Panc1 (cell line): Measurements from ENCODE around the gene CORO1C. TPM values are rescaled to one million over a fixed set of nuclear protein-coding genes. Genes with fewer than 3 reads are reported as not detected.

Source experiments
- ATAC-seq: fragments of 200-7000 bp; cut with Tn5 transposase; 2 replicates; pipeline ENCODE4 v1.9.1; 2020; ENCODE audit warnings: mild to moderate bottlenecking, moderate library complexity
- BruUV-seq: library from RNA; stranded (reverse); fragments of 400-500 nt; replicated peaks from 2 replicates; lab custom pipeline; 2021; lab: Mats Ljungman, UMichigan
- CTCF ChIA-PET: fragments of 300-600 bp; sonication (Branson Sonifier 250); formaldehyde crosslinking; loops from one replicate; lab custom pipeline; 2022; ENCODE audit warnings: antibody characterized with exemption; lab: Charles Lee
- POLR2A ChIA-PET: fragments of 300-600 bp; sonication (Branson Sonifier 250); formaldehyde crosslinking; loops from one replicate; lab custom pipeline; 2022; ENCODE audit warnings: antibody characterized with exemption; lab: Charles Lee
- DNase-seq: peaks from one replicate; pipeline ENCODE4 v3.0.0-alpha.2; 2010; ENCODE audit warnings: low read depth, low spot score
- H3K27ac ChIP-seq: 2 replicates; pipeline ENCODE4 v1.5.1; 2011; ENCODE audit warnings: mild to moderate bottlenecking, low read length, inconsistent platforms
- H3K27me3 ChIP-seq: fragments of 200-500 bp; sonication (Bioruptor generic); 2 replicates; pipeline ENCODE4 v1.6.0; 2014; ENCODE audit warnings: low read length, inconsistent platforms; ENCODE audit not compliant: control insufficient read depth, insufficient read depth
- H3K36me3 ChIP-seq: fragments of 200-500 bp; sonication (Bioruptor generic); 2 replicates; pipeline ENCODE4 v1.5.1; 2014; ENCODE audit warnings: inconsistent platforms, mild to moderate bottlenecking, low read length, moderate library complexity; ENCODE audit not compliant: control insufficient read depth, insufficient read depth
- H3K4me1 ChIP-seq: 2 replicates; pipeline ENCODE4 v1.5.1; 2011; ENCODE audit warnings: inconsistent platforms, mild to moderate bottlenecking, low read length, moderate library complexity; ENCODE audit not compliant: control insufficient read depth, insufficient read depth
- H3K4me3 ChIP-seq, 2 experiments: 2 replicates each; pipeline ENCODE4 v1.5.1; 2011 to 2012; ENCODE audit warnings: low read depth in 2 of 2, low read length in 2 of 2, mild to moderate bottlenecking in 2 of 2, inconsistent platforms in 1 of 2, moderate library complexity in 1 of 2
- H3K9me3 ChIP-seq: fragments of 200-500 bp; sonication (Bioruptor generic); 2 replicates; pipeline ENCODE4 v1.5.1; 2014; ENCODE audit warnings: low read depth, mild to moderate bottlenecking, inconsistent platforms, low read length, moderate library complexity; ENCODE audit not compliant: control insufficient read depth, insufficient read depth
- CTCF ChIP-seq: fragments of 450-650 bp; IDR thresholded peaks from 2 replicates; pipeline ENCODE4 v1.5.1; 2017; ENCODE audit warnings: mild to moderate bottlenecking
- POLR2AphosphoS5 ChIP-seq: IDR thresholded peaks from 2 replicates; pipeline ENCODE4 v1.6.1; 2012; ENCODE audit warnings: mild to moderate bottlenecking, low read depth, low read length, moderate library complexity
- REST ChIP-seq, 2 experiments: IDR thresholded peaks; 2 replicates each; pipeline ENCODE4 v1.6.1; 2011 to 2012; ENCODE audit warnings: low read depth in 2 of 2, control low read depth in 1 of 2, low read length in 1 of 2, mild to moderate bottlenecking in 1 of 2, moderate library complexity in 1 of 2; ENCODE audit not compliant: insufficient read depth in 1 of 2
- SIN3A ChIP-seq: IDR thresholded peaks from 2 replicates; pipeline ENCODE4 v1.6.1; 2012; ENCODE audit warnings: low read depth, mild to moderate bottlenecking, low read length, moderate library complexity, borderline replicate concordance; ENCODE audit not compliant: insufficient read depth
- TCF7L2 ChIP-seq: IDR thresholded peaks from 2 replicates; pipeline ENCODE4 v1.6.1; 2011; ENCODE audit warnings: mild to moderate bottlenecking, low read depth, low read length, inconsistent platforms
- in situ Hi-C: cut with HindIII; loops from 2 replicates; pipeline ENCODE4 v1.10.0; 2016; ENCODE audit warnings: low sequenced_read_pairs, low pct_unique_long_range_greater_than_20kb
- intact Hi-C: fragments of 100-400 bp; cut with micrococcal nuclease; formaldehyde crosslinking; loops from one replicate; pipeline ENCODE4 v1.10.0; 2022; ENCODE audit not compliant: unreplicated experiment
- total RNA-seq: library from RNA; stranded (reverse); gene quantifications from one replicate; pipeline ENCODE4 v1.2.1, GENCODE V29; 2021; ENCODE audit not compliant: unreplicated experiment

CORO1C gene
- total RNA-seq, 1 experiment from 2014 or later: 165 TPM

- POLR2A ChIA-PET: interaction anchor here (0.6 kb wide), 1 partner anchor 325 kb away, joined by 4 read pairs; no protein-coding TSS in a partner anchor
These were observed 29.9 kb upstream of the CORO1C start for GRCh38 chr12:108761226-108761625.

GRCh38 chr12:108759924-108760323 lies 28.6 kb upstream of the CORO1C start:
- no peak for DNase-seq

More at GRCh38 chr12:108761226-108761625, 29.9 kb upstream of the CORO1C start:
- no peak for ATAC-seq
- TF ChIP-seq SIN3A (no peak), POLR2AphosphoS5 (no peak)
- no peak for DNase-seq
- intact Hi-C loops (no loop called here), in situ Hi-C loops (no loop called here)
- H3K36me3 ChIP-seq: no peaks in the 10 kb centered on the region
- BruUV-seq: no TSS peak
- H3K4me1 ChIP-seq: no peaks in the 10 kb centered on the region
- H3K27ac ChIP-seq: no peak overlapping the region
- H3K27me3 ChIP-seq: no peaks in the 10 kb centered on the region
- no peaks in the 10 kb centered on the region for H3K9me3 ChIP-seq
- H3K4me3 ChIP-seq: no peak overlapping the region
- CTCF ChIA-PET: no interaction called here

More at GRCh38 chr12:108759924-108760323, 28.6 kb upstream of the CORO1C start:
- intact Hi-C loops (no loop called here), in situ Hi-C loops (no loop called here)
- Histone ChIP-seq H3K4me3 (no peak overlapping the region), H3K9me3 (no peaks in the 10 kb centered on the region), H3K27ac (no peak overlapping the region), H3K27me3 (no peaks in the 10 kb centered on the region), H3K36me3 (no peaks in the 10 kb centered on the region), H3K4me1 (no peaks in the 10 kb centered on the region)
- ChIA-PET CTCF (interaction anchor here (0.6 kb wide), 1 partner anchor 1084 kb away, joined by 5 read pairs; no protein-coding TSS in a partner anchor), POLR2A (no interaction called here)
- BruUV-seq: no TSS peak
- TF ChIP-seq TCF7L2 (no peak), SIN3A (no peak), REST (IDR thresholded peaks at IDR 0.05; ENCODE audit: insufficient read depth in 1 of 2, low read depth in 2 of 2, low read length in 1 of 2) (no peak), POLR2AphosphoS5 (no peak), CTCF (no peak)
- no peak for ATAC-seq
